H1 (cell line): Measurements from ENCODE around the gene EPHB1. TPM values are rescaled to one million over a fixed set of nuclear protein-coding genes. Genes with fewer than 3 reads are reported as not detected.

Source experiments
- CTCF ChIA-PET: fragments of 300-600 bp; sonication (Branson Sonifier 250); formaldehyde crosslinking; loops from one replicate; lab custom pipeline; 2021; ENCODE audit not compliant: partially characterized antibody; lab: Charles Lee
- POLR2A ChIA-PET: fragments of 300-600 bp; sonication (Branson Sonifier 250); formaldehyde crosslinking; loops from one replicate; lab custom pipeline; 2021; ENCODE audit warnings: inconsistent platforms; ENCODE audit not compliant: partially characterized antibody; lab: Charles Lee
- DNase-seq, 2 experiments: peaks; one replicate each; pipeline versions ENCODE4 v3.0.0 to v3.0.0-alpha.2; 2010 to 2022; ENCODE audit warnings: low spot score in 2 of 2, low read depth in 1 of 2, mixed read lengths in 1 of 2
- FAIRE-seq: peaks from 2 replicates; lab custom pipeline; 2011; peaks lifted over from hg19 to GRCh38; lab: Jason Lieb, UNC
- H2AFZ ChIP-seq: 2 replicates; pipeline ENCODE4 v1.8.1; 2012; ENCODE audit warnings: low read length, inconsistent platforms
- H2AK5ac ChIP-seq: 2 replicates; pipeline ENCODE4 v1.6.1; 2013; ENCODE audit warnings: low read depth, low read length
- H2BK120ac ChIP-seq: replicated peaks from 2 replicates; pipeline ENCODE3; 2013; ENCODE audit warnings: low read depth, low read length, inconsistent platforms
- H2BK12ac ChIP-seq: 2 replicates; pipeline ENCODE4 v1.6.1; 2013; ENCODE audit warnings: low read depth, low read length
- H2BK15ac ChIP-seq: 2 replicates; pipeline ENCODE4 v1.6.1; 2013; ENCODE audit warnings: low read length
- H2BK20ac ChIP-seq: 2 replicates; pipeline ENCODE4 v1.6.1; 2013; ENCODE audit warnings: low read length
- H2BK5ac ChIP-seq: 2 replicates; pipeline ENCODE4 v1.6.1; 2013; ENCODE audit warnings: low read depth, low read length
- H3K14ac ChIP-seq: 2 replicates; pipeline ENCODE4 v1.6.1; 2013; ENCODE audit warnings: inconsistent platforms; ENCODE audit not compliant: insufficient read length
- H3K18ac ChIP-seq: 2 replicates; pipeline ENCODE4 v1.6.1; 2013; ENCODE audit warnings: low read length; ENCODE audit errors: extremely low read depth
- H3K23ac ChIP-seq: 2 replicates; pipeline ENCODE4 v1.6.1; 2013; ENCODE audit warnings: inconsistent platforms; ENCODE audit not compliant: insufficient read length
- H3K23me2 ChIP-seq: 2 replicates; pipeline ENCODE4 v1.6.1; 2013; ENCODE audit warnings: low read depth, low read length
- H3K27ac ChIP-seq: 2 replicates; pipeline ENCODE4 v1.6.1; 2011; ENCODE audit warnings: low read depth, low read length, inconsistent platforms
- H3K27me3 ChIP-seq, 4 experiments: replicated peaks in 1 of 4; 1 replicate in 1 of 4; 2 replicates in 3 of 4; pipeline versions ENCODE4 v1.6.1 to v1.8.1; 2011 to 2013; ENCODE audit warnings: low read length in 3 of 4, mild to moderate bottlenecking in 3 of 4, inconsistent platforms in 2 of 4, mixed read lengths in 2 of 4, moderate library complexity in 1 of 4; ENCODE audit not compliant: control insufficient read depth in 3 of 4, insufficient read depth in 3 of 4; ENCODE audit errors: extremely low read depth in 1 of 4
- H3K36me3 ChIP-seq, 4 experiments: 2 replicates each; pipeline versions ENCODE4 v1.6.1 to v1.8.1; 2011 to 2013; ENCODE audit warnings: mild to moderate bottlenecking in 4 of 4, low read length in 3 of 4, moderate library complexity in 2 of 4, control low read depth in 1 of 4, inconsistent platforms in 1 of 4; ENCODE audit not compliant: insufficient read depth in 4 of 4, control insufficient read depth in 2 of 4
- H3K4ac ChIP-seq: replicated peaks from 2 replicates; pipeline ENCODE3; 2013; ENCODE audit warnings: low read length, low read depth, mixed read lengths, inconsistent platforms; ENCODE audit not compliant: insufficient read length
- H3K4me1 ChIP-seq, 4 experiments: replicated peaks in 1 of 4; 1 replicate in 1 of 4; 2 replicates in 3 of 4; pipeline versions ENCODE4 v1.6.1 to v1.8.1; 2011 to 2013; ENCODE audit warnings: low read length in 3 of 4, inconsistent platforms in 2 of 4, mixed read lengths in 1 of 4; ENCODE audit not compliant: insufficient read depth in 4 of 4, control insufficient read depth in 3 of 4
- H3K4me2 ChIP-seq, 2 experiments: 2 replicates each; pipeline versions ENCODE4 v1.6.1 to v1.8.1; 2011 to 2013; ENCODE audit warnings: low read depth in 2 of 2, low read length in 2 of 2, control low read depth in 1 of 2, inconsistent platforms in 1 of 2, mild to moderate bottlenecking in 1 of 2; ENCODE audit not compliant: insufficient read depth in 1 of 2
- H3K4me3 ChIP-seq, 4 experiments: fragments of 200-600, 300-600 bp in 1 of 4; sonication (generic), shearing (Covaris generic), sonication (Bioruptor Twin) in 1 of 4; 2 replicates each; pipeline versions ENCODE4 v1.5.1 to v1.8.1; 2011 to 2016; ENCODE audit warnings: low read length in 4 of 4, low read depth in 3 of 4, control low read depth in 2 of 4, inconsistent platforms in 2 of 4, mild to moderate bottlenecking in 2 of 4, mixed read lengths in 1 of 4, moderate library complexity in 1 of 4; ENCODE audit not compliant: insufficient read depth in 2 of 4; ENCODE audit errors: extremely low read depth in 1 of 4
- H3K56ac ChIP-seq: replicated peaks from 2 replicates; pipeline ENCODE3; 2013; ENCODE audit warnings: low read depth, mild to moderate bottlenecking, mixed read lengths, low read length, inconsistent platforms; ENCODE audit not compliant: insufficient read length
- H3K79me1 ChIP-seq: 2 replicates; pipeline ENCODE4 v1.6.1; 2013; ENCODE audit warnings: low read depth, low read length, control low read depth
- H3K79me2 ChIP-seq, 2 experiments: 2 replicates each; pipeline versions ENCODE4 v1.6.1 to v1.8.1; 2012 to 2013; ENCODE audit warnings: low read length in 2 of 2, mild to moderate bottlenecking in 2 of 2, inconsistent platforms in 1 of 2; ENCODE audit not compliant: insufficient read depth in 2 of 2, control insufficient read depth in 1 of 2
- H3K9ac ChIP-seq, 4 experiments: replicated peaks in 1 of 4; 1 replicate in 1 of 4; 2 replicates in 3 of 4; pipeline versions ENCODE4 v1.6.1 to v1.8.1; 2011 to 2013; ENCODE audit warnings: low read depth in 3 of 4, low read length in 3 of 4, control low read depth in 2 of 4, mild to moderate bottlenecking in 2 of 4, moderate library complexity in 2 of 4, inconsistent platforms in 1 of 4; ENCODE audit errors: extremely low read depth in 1 of 4
- H3K9me3 ChIP-seq, 2 experiments: 2 replicates each; pipeline versions ENCODE4 v1.6.1 to v1.8.1; 2012 to 2013; ENCODE audit warnings: mild to moderate bottlenecking in 2 of 2, moderate library complexity in 2 of 2, control low read depth in 1 of 2, inconsistent platforms in 1 of 2, low read depth in 1 of 2, low read length in 1 of 2, mixed read lengths in 1 of 2; ENCODE audit not compliant: insufficient read depth in 2 of 2
- H4K20me1 ChIP-seq, 2 experiments: replicated peaks in 1 of 2; 2 replicates each; pipeline versions ENCODE3 to v1.8.1; 2011 to 2013; ENCODE audit warnings: inconsistent platforms in 2 of 2, low read length in 2 of 2, mild to moderate bottlenecking in 1 of 2; ENCODE audit not compliant: insufficient read depth in 2 of 2, control insufficient read depth in 1 of 2
- H4K5ac ChIP-seq: 2 replicates; pipeline ENCODE4 v1.6.1; 2013; ENCODE audit warnings: low read length, low read depth, mixed read lengths, inconsistent platforms; ENCODE audit not compliant: insufficient read length
- H4K8ac ChIP-seq: 2 replicates; pipeline ENCODE4 v1.8.0; 2013; ENCODE audit warnings: mild to moderate bottlenecking, moderate library complexity, low read length, inconsistent platforms; ENCODE audit not compliant: insufficient read depth; ENCODE audit errors: extremely low read depth
- H4K91ac ChIP-seq: replicated peaks from 2 replicates; pipeline ENCODE3; 2013; ENCODE audit warnings: low read length, mixed read lengths, inconsistent platforms; ENCODE audit not compliant: insufficient read length
- RAD21 ChIP-seq, 2 experiments: IDR thresholded peaks in 1 of 2; conservative IDR thresholded peaks in 1 of 2; 2 replicates each; pipeline ENCODE4 v1.6.1; 2011; ENCODE audit warnings: low read depth in 2 of 2, low read length in 2 of 2, improper control_type of control experiment in 1 of 2, inconsistent platforms in 1 of 2, mild to moderate bottlenecking in 1 of 2, moderate library complexity in 1 of 2
- TBP ChIP-seq: IDR thresholded peaks from 2 replicates; pipeline ENCODE4 v1.6.1; 2011; ENCODE audit warnings: low read depth, low read length, improper control_type of control experiment
- WGBS, 2 experiments: shearing (Covaris generic) in 1 of 2; methylation state at CpG; one replicate each; pipeline versions ENCODE4 v1.1.6 to v1.1.7; 2013 to 2015; ENCODE audit warnings: low lambda C conversion rate in 2 of 2, mixed read lengths in 2 of 2, inconsistent platforms in 1 of 2, low coverage in 1 of 2, missing lambda C conversion rate in 1 of 2; ENCODE audit not compliant: insufficient replicate concordance in 2 of 2, insufficient coverage in 1 of 2, insufficient read length in 1 of 2; ENCODE audit errors: extremely low coverage in 1 of 2, missing lambda C conversion rate in 1 of 2; 5-methylcytosine and 5-hydroxymethylcytosine counted together
- polyA plus RNA-seq, 7 experiments: library from polyadenylated mRNA; depleted of rRNA in 3 of 7; stranded (reverse) in 5 of 7; unstranded in 2 of 7; fragments of >200 nt in 5 of 7; fragments of 200-250 nt in 2 of 7; gene quantifications; 1 replicate in 5 of 7; 2 replicates in 1 of 7; 4 replicates in 1 of 7; pipeline versions ENCODE4 v1.2.1 to v1.2.3, GENCODE V29; 2011 to 2013; ENCODE audit warnings: missing spikeins in 2 of 7, mixed read lengths in 2 of 7
- total RNA-seq: library from RNA; stranded (reverse); fragmentation: NEBNext Ultra II Directional; extraction: Animal tissue kit (Norgen Biotek cat#: 25700); gene quantifications from 2 replicates; pipeline ENCODE4 v1.2.1, GENCODE V29; 2021
- TF ChIP-seq, protein P1 (sequence below), 3 experiments: IDR thresholded peaks; 1 replicate in 2 of 3; 2 replicates in 1 of 3; pipeline versions ENCODE4 v1.5.1 to v1.6.1; 2011; ENCODE audit warnings: low read length in 3 of 3, mild to moderate bottlenecking in 3 of 3, inconsistent platforms in 2 of 3, low read depth in 1 of 3, moderate library complexity in 1 of 3; ENCODE audit not compliant: insufficient read depth in 1 of 3; ENCODE audit errors: control extremely low read depth in 1 of 3

The EPHB1 gene
- total and polyA plus RNA-seq, 2 of the 8 experiments (the other 6 are each of a cell fraction or from before 2014, with no cell fraction given), result 3.5 to 5.9 TPM

DNA sequence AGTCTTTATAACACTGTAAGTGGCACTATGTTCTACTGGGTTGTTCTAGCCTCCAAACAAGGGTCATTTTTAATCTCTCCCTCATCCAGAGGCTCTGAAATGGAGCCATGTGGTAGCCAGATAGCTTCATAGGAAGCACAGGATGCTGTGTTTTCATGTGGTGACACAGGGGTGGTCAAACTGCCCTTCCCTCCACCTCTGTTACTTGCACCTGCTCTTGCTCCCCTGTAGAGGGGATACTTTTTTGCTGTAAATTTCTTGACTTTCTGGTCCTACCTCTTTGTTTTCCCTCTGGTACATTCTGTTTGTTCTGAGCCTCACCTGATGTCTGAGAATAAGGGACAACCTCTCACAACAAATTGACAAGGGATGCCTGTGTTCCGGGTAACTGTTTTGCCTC lies 76.8 kb downstream of the EPHB1 start:
- H2BK5ac ChIP-seq, result no peak overlapping the region
- WGBS, 2 experiments, result 94% methylated on average over 1 of the region's 1 CpG; no CpG with 5 or more reads in 1 of the 2 experiments

More for the DNA sequence above, 76.8 kb downstream of the EPHB1 start:
- Histone ChIP-seq H3K9me3 (no peaks in the 10 kb centered on the region), H3K79me2 (no peaks in the 10 kb centered on the region), H3K4me3 (no peak overlapping the region), H2BK20ac (no peak overlapping the region), H2BK15ac (no peak overlapping the region; the same call in 1 of the 2 replicates), H2BK120ac (no peak overlapping the region)
- CTCF ChIA-PET, result interaction anchor here (0.9 to 1.7 kb wide), 8 partner anchors 10 to 230 kb away, joined by 3 to 9 read pairs (median 3); no protein-coding TSS in a partner anchor
- TF ChIP-seq, protein P1, sequence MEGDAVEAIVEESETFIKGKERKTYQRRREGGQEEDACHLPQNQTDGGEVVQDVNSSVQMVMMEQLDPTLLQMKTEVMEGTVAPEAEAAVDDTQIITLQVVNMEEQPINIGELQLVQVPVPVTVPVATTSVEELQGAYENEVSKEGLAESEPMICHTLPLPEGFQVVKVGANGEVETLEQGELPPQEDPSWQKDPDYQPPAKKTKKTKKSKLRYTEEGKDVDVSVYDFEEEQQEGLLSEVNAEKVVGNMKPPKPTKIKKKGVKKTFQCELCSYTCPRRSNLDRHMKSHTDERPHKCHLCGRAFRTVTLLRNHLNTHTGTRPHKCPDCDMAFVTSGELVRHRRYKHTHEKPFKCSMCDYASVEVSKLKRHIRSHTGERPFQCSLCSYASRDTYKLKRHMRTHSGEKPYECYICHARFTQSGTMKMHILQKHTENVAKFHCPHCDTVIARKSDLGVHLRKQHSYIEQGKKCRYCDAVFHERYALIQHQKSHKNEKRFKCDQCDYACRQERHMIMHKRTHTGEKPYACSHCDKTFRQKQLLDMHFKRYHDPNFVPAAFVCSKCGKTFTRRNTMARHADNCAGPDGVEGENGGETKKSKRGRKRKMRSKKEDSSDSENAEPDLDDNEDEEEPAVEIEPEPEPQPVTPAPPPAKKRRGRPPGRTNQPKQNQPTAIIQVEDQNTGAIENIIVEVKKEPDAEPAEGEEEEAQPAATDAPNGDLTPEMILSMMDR (IDR thresholded peaks at IDR 0.05; ENCODE audit: control extremely low read depth in 1 of 3, insufficient read depth in 1 of 3, low read depth in 1 of 3, low read length in 3 of 3), result peak in 2 of 3 experiments; percentile 2 to 16; a peak in 1 of 4 replicates
- no peak for TF ChIP-seq TBP
- peak; percentile 12 to 36; a peak in 2 of 4 replicates for TF ChIP-seq RAD21 (IDR thresholded peaks at IDR 0.05 in 1 of 2, conservative IDR thresholded peaks at IDR 0.05 in 1 of 2; ENCODE audit: low read depth in 2 of 2, low read length in 2 of 2)
- TF ChIP-seq, all 59 proteins: peak for 2
- Histone ChIP-seq H4K8ac (no peak overlapping the region), H3K4ac (no peak overlapping the region), H3K56ac (no peak overlapping the region), H3K23me2 (no peaks in the 10 kb centered on the region), H3K79me1 (no peaks in the 10 kb centered on the region; the same call in none of the 2 replicates), H4K5ac (no peak overlapping the region), H3K18ac (no peak overlapping the region), H3K4me1 (no peaks in the 10 kb centered on the region; a peak in 1 of 7 replicates), H3K27me3 (no peaks in the 10 kb centered on the region), H4K91ac (no peak overlapping the region), H2BK12ac (no peak overlapping the region), H2AK5ac (no peak overlapping the region), H3K27ac (no peak overlapping the region), H3K23ac (no peak overlapping the region), H2AFZ (no peak overlapping the region), H4K20me1 (no peaks in the 10 kb centered on the region), H3K36me3 (no peaks in the 10 kb centered on the region), H3K14ac (no peak overlapping the region), H3K9ac (no peak overlapping the region), H3K4me2 (no peak overlapping the region)
- no peak for DNase-seq
- FAIRE-seq, result no peak
- POLR2A ChIA-PET, result interaction anchor here (0.6 kb wide), 1 partner anchor 345 kb away, joined by 3 read pairs; no protein-coding TSS in a partner anchor
